ENCODE measurements around the gene GDA. TPM values are rescaled to one million over a fixed set of nuclear protein-coding genes. Genes with fewer than 3 reads are reported as not detected.

The GDA gene
- total and polyA plus RNA-seq, 2 of the 8 experiments (the other 6 are each of a cell fraction or from before 2014, with no cell fraction given), result 0.35 to 3.0 TPM

DNA sequence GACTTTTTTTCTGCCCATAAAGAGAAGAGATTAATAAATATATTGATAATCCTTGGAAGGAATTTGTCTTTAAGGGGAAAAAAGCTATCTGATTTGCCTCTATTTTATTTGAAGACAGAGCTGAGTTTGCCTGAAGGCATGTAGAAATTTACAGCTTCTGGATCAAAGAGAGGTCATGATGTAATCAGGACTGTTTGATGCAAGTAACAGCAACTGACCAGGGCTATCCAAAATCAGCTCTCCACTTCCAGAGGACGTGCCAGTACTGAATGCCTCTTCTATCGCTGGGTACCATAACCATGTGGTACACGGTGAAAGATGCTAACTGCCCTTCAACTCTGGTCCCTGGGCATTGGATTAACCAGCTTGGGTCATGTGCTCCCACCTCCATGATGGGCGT lies 125.2 kb downstream of the GDA start:
- H3K79me1 ChIP-seq (ENCODE audit: low read depth, low read length), result no peaks in the 10 kb centered on the region
- H4K5ac ChIP-seq (ENCODE audit: insufficient read length, low read depth, low read length), result no peak overlapping the region
- no peak overlapping the region for H3K9ac ChIP-seq (replicated peaks in 1 of 4; ENCODE audit: extremely low read depth in 1 of 4, low read depth in 3 of 4, low read length in 3 of 4)
- no peak overlapping the region for H2AK5ac ChIP-seq (ENCODE audit: low read depth, low read length)
- no peak overlapping the region for H3K4me3 ChIP-seq (ENCODE audit: extremely low read depth in 1 of 4, insufficient read depth in 2 of 4, low read depth in 3 of 4, low read length in 4 of 4)
- no peak overlapping the region for H3K56ac ChIP-seq (replicated peaks; ENCODE audit: insufficient read length, low read depth, low read length)
- 93% methylated on average over 4 of the region's 4 CpGs; no CpG with 5 or more reads in 1 of the 2 experiments for WGBS, 2 experiments (ENCODE audit: extremely low coverage in 1 of 2, insufficient coverage in 1 of 2, insufficient read length in 1 of 2, insufficient replicate concordance in 2 of 2, low coverage in 1 of 2, low lambda C conversion rate in 2 of 2, missing lambda C conversion rate in 1 of 2)
- no peak overlapping the region for H3K18ac ChIP-seq (ENCODE audit: extremely low read depth, low read length)
- no peaks in the 10 kb centered on the region for H3K27me3 ChIP-seq (replicated peaks in 1 of 4; ENCODE audit: control insufficient read depth in 3 of 4, extremely low read depth in 1 of 4, insufficient read depth in 3 of 4, low read length in 3 of 4)
- no peak overlapping the region for H4K8ac ChIP-seq (ENCODE audit: extremely low read depth, insufficient read depth, low read length)
- H3K79me2 ChIP-seq (ENCODE audit: control insufficient read depth in 1 of 2, insufficient read depth in 2 of 2, low read length in 2 of 2), result no peaks in the 10 kb centered on the region
- H4K20me1 ChIP-seq (replicated peaks in 1 of 2; ENCODE audit: control insufficient read depth in 1 of 2, insufficient read depth in 2 of 2, low read length in 2 of 2), result no peaks in the 10 kb centered on the region
- no peak overlapping the region for H3K4me2 ChIP-seq (ENCODE audit: insufficient read depth in 1 of 2, low read depth in 2 of 2, low read length in 2 of 2)
- ChIA-PET POLR2A (ENCODE audit: partially characterized antibody) (no interaction called here), CTCF (ENCODE audit: partially characterized antibody) (interaction anchor here (0.8 to 7.8 kb wide), 4 partner anchors 72 to 235 kb away, joined by 3 to 67 read pairs (median 19); no protein-coding TSS in a partner anchor)
- H2BK120ac ChIP-seq (replicated peaks; ENCODE audit: low read depth, low read length), result no peak overlapping the region
- no peak for FAIRE-seq
- no peaks in the 10 kb centered on the region for H3K9me3 ChIP-seq (ENCODE audit: insufficient read depth in 2 of 2, low read depth in 1 of 2, low read length in 1 of 2)
- no peak overlapping the region for H3K4ac ChIP-seq (replicated peaks; ENCODE audit: insufficient read length, low read depth, low read length)
- H2BK5ac ChIP-seq (ENCODE audit: low read depth, low read length), result no peak overlapping the region
- no peak overlapping the region for H2BK20ac ChIP-seq (ENCODE audit: low read length)
- no peak overlapping the region for H3K14ac ChIP-seq (ENCODE audit: insufficient read length)
- H3K23me2 ChIP-seq (ENCODE audit: low read depth, low read length), result no peaks in the 10 kb centered on the region
- H2AFZ ChIP-seq (ENCODE audit: low read length), result no peak overlapping the region
- DNase-seq (ENCODE audit: low read depth in 1 of 2, low spot score in 2 of 2), result no peak
- H2BK15ac ChIP-seq (ENCODE audit: low read length), result no peak overlapping the region
- H4K91ac ChIP-seq (replicated peaks; ENCODE audit: insufficient read length, low read length), result no peak overlapping the region
- H3K27ac ChIP-seq (ENCODE audit: low read depth, low read length), result no peak overlapping the region
- H2BK12ac ChIP-seq (ENCODE audit: low read depth, low read length), result no peak overlapping the region
- H3K23ac ChIP-seq (ENCODE audit: insufficient read length), result no peak overlapping the region
- no peaks in the 10 kb centered on the region for H3K4me1 ChIP-seq (replicated peaks in 1 of 4; ENCODE audit: control insufficient read depth in 3 of 4, insufficient read depth in 4 of 4, low read length in 3 of 4)
- TF ChIP-seq BCL11A (IDR thresholded peaks at IDR 0.05; ENCODE audit: low read depth in 2 of 2, low read length in 2 of 2) (no peak), POLR2A (IDR thresholded peaks at IDR 0.05; ENCODE audit: control extremely low read depth in 1 of 2, low read depth in 2 of 2, low read length in 2 of 2) (no peak), JUN (IDR thresholded peaks at IDR 0.05; ENCODE audit: low read depth, low read length) (no peak), TCF12 (IDR thresholded peaks at IDR 0.05; ENCODE audit: low read depth, low read length) (no peak)
- TF ChIP-seq, protein P1, sequence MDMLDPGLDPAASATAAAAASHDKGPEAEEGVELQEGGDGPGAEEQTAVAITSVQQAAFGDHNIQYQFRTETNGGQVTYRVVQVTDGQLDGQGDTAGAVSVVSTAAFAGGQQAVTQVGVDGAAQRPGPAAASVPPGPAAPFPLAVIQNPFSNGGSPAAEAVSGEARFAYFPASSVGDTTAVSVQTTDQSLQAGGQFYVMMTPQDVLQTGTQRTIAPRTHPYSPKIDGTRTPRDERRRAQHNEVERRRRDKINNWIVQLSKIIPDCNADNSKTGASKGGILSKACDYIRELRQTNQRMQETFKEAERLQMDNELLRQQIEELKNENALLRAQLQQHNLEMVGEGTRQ (IDR thresholded peaks at IDR 0.05; ENCODE audit: low read length), result no peak
- H3K36me3 ChIP-seq (ENCODE audit: control insufficient read depth in 2 of 4, insufficient read depth in 4 of 4, low read length in 3 of 4), result no peaks in the 10 kb centered on the region
